Measurements from ENCODE around the gene RHOB. TPM values are rescaled to one million over a fixed set of nuclear protein-coding genes. Genes with fewer than 3 reads are reported as not detected.
A peak's percentile ranks its signal among the peaks of the same experiment; 100 is the strongest.
"Not testable (repeated sequence)": the region's sequence is repeated elsewhere in the genome, so short reads cannot be mapped to it uniquely, and the experiment has no call there.

RHOB gene
- total and polyA plus RNA-seq, 2 of the 13 experiments (the other 11 are each of a cell fraction or from before 2014, with no cell fraction given): 192 to 268 TPM

DNA sequence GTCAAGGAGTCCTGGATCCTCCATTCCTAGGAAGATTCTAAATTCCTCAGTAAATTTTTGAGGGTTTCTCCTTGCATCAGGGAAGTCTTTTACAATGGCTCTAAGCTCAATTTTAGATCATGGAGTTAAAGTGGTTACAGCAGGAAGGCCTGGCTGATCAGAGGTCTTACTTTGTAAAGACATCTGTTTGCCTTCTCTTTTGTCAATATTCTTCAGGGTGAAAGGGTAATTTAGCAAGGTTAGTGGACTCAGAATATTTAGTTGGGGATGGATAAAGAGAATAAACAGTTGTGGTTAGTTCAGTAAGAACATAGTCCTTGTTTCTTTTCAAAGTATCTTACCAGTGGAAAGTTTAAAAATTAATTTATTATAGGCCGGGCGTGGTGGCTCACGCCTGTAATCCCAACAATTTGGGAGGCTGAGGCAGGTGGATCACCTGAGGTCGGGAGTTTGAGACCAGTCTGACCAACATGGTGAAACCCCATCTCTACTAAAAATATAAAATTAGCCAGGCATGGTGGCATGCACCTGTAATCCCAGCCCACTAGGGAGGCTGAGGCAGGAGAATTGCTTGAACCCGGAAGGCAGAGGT, 29.5 kb upstream of the RHOB start (continued):
- TF ChIP-seq RXRB (CRISPR knock-in tag; IDR thresholded peaks at IDR 0.05; ENCODE audit: borderline replicate concordance) (peak; percentile 91), SOX13 (CRISPR knock-in tag; conservative IDR thresholded peaks at IDR 0.05 in 1 of 2, IDR thresholded peaks at IDR 0.05 in 1 of 2) (peak in 1 of 2 experiments; percentile 48; a peak in 1 of 4 replicates), ZKSCAN8 (CRISPR knock-in tag; IDR thresholded peaks at IDR 0.05; ENCODE audit: borderline replicate concordance) (0 out of 2 replicates have a peak, but pooled peaks have one; percentile 47), DRAP1 (CRISPR knock-in tag; IDR thresholded peaks at IDR 0.05) (peak; percentile 26; the same call in 1 of the 2 replicates), KDM6A (CRISPR knock-in tag; IDR thresholded peaks at IDR 0.05; ENCODE audit: low read depth) (peak; percentile 73), TCF7 (IDR thresholded peaks at IDR 0.05; ENCODE audit: low read depth) (0 out of 2 replicates have a peak, but pooled peaks have one; percentile 35), IRF2 (CRISPR knock-in tag; IDR thresholded peaks at IDR 0.05) (peak; percentile 58; the same call in 1 of the 2 replicates), ELF3 (CRISPR knock-in tag; IDR thresholded peaks at IDR 0.05) (peak; percentile 80), SAP130 (CRISPR knock-in tag; IDR thresholded peaks at IDR 0.05; ENCODE audit: low read depth) (peak; percentile 56), TEAD3 (CRISPR knock-in tag; optimal IDR thresholded peaks at IDR 0.05; ENCODE audit: borderline replicate concordance) (peak; percentile 39), DPF2 (CRISPR knock-in tag; IDR thresholded peaks at IDR 0.05; ENCODE audit: borderline replicate concordance, low read depth) (peak; percentile 38; the same call in 1 of the 2 replicates), SIX1 (CRISPR knock-in tag; IDR thresholded peaks at IDR 0.05; ENCODE audit: borderline replicate concordance) (peak; percentile 20; the same call in 1 of the 2 replicates), SPEN (CRISPR knock-in tag; IDR thresholded peaks at IDR 0.05; ENCODE audit: low read depth) (0 out of 2 replicates have a peak, but pooled peaks have one; percentile 32), NFIC (IDR thresholded peaks at IDR 0.05; ENCODE audit: low read length) (peak; percentile 75; the same call in 1 of the 2 replicates), KLF11 (CRISPR knock-in tag; IDR thresholded peaks at IDR 0.05) (0 out of 2 replicates have a peak, but pooled peaks have one; percentile 31), BCL6 (CRISPR knock-in tag; IDR thresholded peaks at IDR 0.05) (peak; percentile 41; the same call in 1 of the 2 replicates), ZNF460 (CRISPR knock-in tag; IDR thresholded peaks at IDR 0.05; ENCODE audit: borderline replicate concordance) (peak; percentile 77; the same call in 1 of the 2 replicates), ZNF264 (CRISPR knock-in tag; IDR thresholded peaks at IDR 0.05) (peak; percentile 75; the same call in 1 of the 2 replicates), NR2F6 (IDR thresholded peaks at IDR 0.05) (peak; percentile 76), NR2F6 (CRISPR knock-in tag; IDR thresholded peaks at IDR 0.05) (peak; percentile 63; the same call in 1 of the 2 replicates), HNF4A (CRISPR knock-in tag; IDR thresholded peaks at IDR 0.05) (peak; percentile 78), SOX5 (CRISPR knock-in tag; IDR thresholded peaks at IDR 0.05; ENCODE audit: borderline replicate concordance) (peak; percentile 49; the same call in 1 of the 2 replicates), MED1 (CRISPR knock-in tag; IDR thresholded peaks at IDR 0.05) (peak; percentile 64), PITX1 (CRISPR knock-in tag; IDR thresholded peaks at IDR 0.05) (0 out of 2 replicates have a peak, but pooled peaks have one; percentile 42), HMG20A (CRISPR knock-in tag; IDR thresholded peaks at IDR 0.05; ENCODE audit: borderline replicate concordance) (peak; percentile 65; the same call in 1 of the 2 replicates), MEF2D (CRISPR knock-in tag; IDR thresholded peaks at IDR 0.05) (peak; percentile 42; the same call in 1 of the 2 replicates)
- not testable (repeated sequence) for TF ChIP-seq SOX13 (IDR thresholded peaks at IDR 0.05)
- TF ChIP-seq, protein P1, sequence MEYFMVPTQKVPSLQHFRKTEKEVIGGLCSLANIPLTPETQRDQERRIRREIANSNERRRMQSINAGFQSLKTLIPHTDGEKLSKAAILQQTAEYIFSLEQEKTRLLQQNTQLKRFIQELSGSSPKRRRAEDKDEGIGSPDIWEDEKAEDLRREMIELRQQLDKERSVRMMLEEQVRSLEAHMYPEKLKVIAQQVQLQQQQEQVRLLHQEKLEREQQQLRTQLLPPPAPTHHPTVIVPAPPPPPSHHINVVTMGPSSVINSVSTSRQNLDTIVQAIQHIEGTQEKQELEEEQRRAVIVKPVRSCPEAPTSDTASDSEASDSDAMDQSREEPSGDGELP (IDR thresholded peaks at IDR 0.05; ENCODE audit: borderline replicate concordance, low read depth): peak; percentile 69; the same call in 1 of the 2 replicates
- TF ChIP-seq, protein P2, sequence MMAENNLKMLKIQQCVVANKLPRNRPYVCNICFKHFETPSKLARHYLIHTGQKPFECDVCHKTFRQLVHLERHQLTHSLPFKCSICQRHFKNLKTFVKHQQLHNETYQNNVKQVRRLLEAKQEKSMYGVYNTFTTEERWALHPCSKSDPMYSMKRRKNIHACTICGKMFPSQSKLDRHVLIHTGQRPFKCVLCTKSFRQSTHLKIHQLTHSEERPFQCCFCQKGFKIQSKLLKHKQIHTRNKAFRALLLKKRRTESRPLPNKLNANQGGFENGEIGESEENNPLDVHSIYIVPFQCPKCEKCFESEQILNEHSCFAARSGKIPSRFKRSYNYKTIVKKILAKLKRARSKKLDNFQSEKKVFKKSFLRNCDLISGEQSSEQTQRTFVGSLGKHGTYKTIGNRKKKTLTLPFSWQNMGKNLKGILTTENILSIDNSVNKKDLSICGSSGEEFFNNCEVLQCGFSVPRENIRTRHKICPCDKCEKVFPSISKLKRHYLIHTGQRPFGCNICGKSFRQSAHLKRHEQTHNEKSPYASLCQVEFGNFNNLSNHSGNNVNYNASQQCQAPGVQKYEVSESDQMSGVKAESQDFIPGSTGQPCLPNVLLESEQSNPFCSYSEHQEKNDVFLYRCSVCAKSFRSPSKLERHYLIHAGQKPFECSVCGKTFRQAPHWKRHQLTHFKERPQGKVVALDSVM (CRISPR knock-in tag; IDR thresholded peaks at IDR 0.05): 0 out of 2 replicates have a peak, but pooled peaks have one; percentile 13
